Ishikawa (cell line): Measurements from ENCODE around the gene PLPPR4.

ENCODE experiments used
- CEBPB ChIP-seq: IDR thresholded peaks from 2 replicates; pipeline ENCODE4 v1.6.1; 2012
- CREB1 ChIP-seq: IDR thresholded peaks from 2 replicates; pipeline ENCODE4 v1.6.1; 2012; ENCODE audit warnings: low read depth
- EGR1 ChIP-seq: IDR thresholded peaks from 2 replicates; pipeline ENCODE4 v1.6.1; 2012
- EP300 ChIP-seq: IDR thresholded peaks from 2 replicates; pipeline ENCODE4 v1.6.1; 2012; ENCODE audit warnings: borderline replicate concordance
- FOXM1 ChIP-seq: IDR thresholded peaks from 2 replicates; pipeline ENCODE4 v1.6.1; 2012; ENCODE audit warnings: low read depth, borderline replicate concordance
- NFIC ChIP-seq: IDR thresholded peaks from 2 replicates; pipeline ENCODE4 v1.6.1; 2012
- RAD21 ChIP-seq: IDR thresholded peaks from 2 replicates; pipeline ENCODE4 v1.6.1; 2012; ENCODE audit warnings: low read depth
- TAF1 ChIP-seq: IDR thresholded peaks from 2 replicates; pipeline ENCODE4 v1.6.1; 2012; ENCODE audit warnings: low read depth, mild to moderate bottlenecking
- TCF12 ChIP-seq: IDR thresholded peaks from 2 replicates; pipeline ENCODE4 v1.6.1; 2012; ENCODE audit warnings: low read depth
- TEAD4 ChIP-seq: IDR thresholded peaks from 2 replicates; pipeline ENCODE4 v1.6.1; 2012
- YY1 ChIP-seq: IDR thresholded peaks from 2 replicates; pipeline ENCODE4 v1.6.1; 2012; ENCODE audit warnings: low read depth
- ZBTB7A ChIP-seq: IDR thresholded peaks from 2 replicates; pipeline ENCODE4 v1.6.1; 2012; ENCODE audit warnings: low read depth
- TF ChIP-seq, protein P1 (sequence below): IDR thresholded peaks from 2 replicates; pipeline ENCODE4 v1.6.1; 2012; ENCODE audit warnings: low read depth, mild to moderate bottlenecking
- TF ChIP-seq, protein P2 (sequence below): IDR thresholded peaks from 2 replicates; pipeline ENCODE4 v1.6.1; 2012
- TF ChIP-seq, protein P3 (sequence below): IDR thresholded peaks from 2 replicates; pipeline ENCODE4 v1.6.1; 2012

The PLPPR4 gene

DNA sequence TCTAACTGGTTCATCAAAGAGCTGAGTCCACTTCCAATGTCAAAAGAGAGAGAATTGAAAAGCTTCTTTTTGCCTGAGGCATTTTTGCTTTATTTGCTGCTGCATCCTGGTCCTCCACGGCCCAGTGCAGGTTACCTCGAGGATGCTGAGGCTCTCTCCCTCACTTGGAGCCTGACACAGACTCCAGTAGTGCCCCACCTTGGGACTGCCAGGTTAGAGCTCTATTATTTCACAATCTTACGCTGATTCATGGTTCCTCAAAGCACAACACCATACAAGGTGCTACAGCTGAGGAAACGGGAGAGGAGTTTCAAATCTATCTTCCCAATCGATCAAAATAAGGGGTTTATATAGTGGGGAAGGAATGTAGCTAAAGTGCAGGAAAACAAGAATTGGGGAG lies 13.6 kb upstream of the PLPPR4 start:
- TF ChIP-seq TEAD4 (no peak), RAD21 (no peak), EP300 (no peak), NFIC (no peak)

DNA sequence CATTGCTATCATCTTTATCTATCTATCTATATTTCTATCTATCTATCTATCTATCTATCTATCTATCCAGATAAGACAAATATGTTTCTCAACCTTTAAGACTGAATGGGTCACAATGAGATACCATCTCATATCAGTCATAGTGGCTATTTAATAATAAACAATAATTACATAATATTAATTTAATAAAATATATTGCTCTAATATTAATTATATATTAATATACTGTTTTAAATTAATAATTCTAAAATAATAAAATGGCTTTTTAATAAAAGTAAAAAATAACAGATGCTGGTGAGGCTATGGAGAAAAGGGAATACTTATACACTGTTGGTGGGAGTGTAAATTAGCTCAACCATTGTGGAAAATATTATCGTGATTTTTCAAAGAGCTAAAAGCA lies 13.0 kb upstream of the PLPPR4 start:
- TF ChIP-seq NFIC = no peak
- no peak for TF ChIP-seq EGR1
- TF ChIP-seq YY1 = no peak
- TF ChIP-seq CREB1 = no peak
- TF ChIP-seq, protein P1, sequence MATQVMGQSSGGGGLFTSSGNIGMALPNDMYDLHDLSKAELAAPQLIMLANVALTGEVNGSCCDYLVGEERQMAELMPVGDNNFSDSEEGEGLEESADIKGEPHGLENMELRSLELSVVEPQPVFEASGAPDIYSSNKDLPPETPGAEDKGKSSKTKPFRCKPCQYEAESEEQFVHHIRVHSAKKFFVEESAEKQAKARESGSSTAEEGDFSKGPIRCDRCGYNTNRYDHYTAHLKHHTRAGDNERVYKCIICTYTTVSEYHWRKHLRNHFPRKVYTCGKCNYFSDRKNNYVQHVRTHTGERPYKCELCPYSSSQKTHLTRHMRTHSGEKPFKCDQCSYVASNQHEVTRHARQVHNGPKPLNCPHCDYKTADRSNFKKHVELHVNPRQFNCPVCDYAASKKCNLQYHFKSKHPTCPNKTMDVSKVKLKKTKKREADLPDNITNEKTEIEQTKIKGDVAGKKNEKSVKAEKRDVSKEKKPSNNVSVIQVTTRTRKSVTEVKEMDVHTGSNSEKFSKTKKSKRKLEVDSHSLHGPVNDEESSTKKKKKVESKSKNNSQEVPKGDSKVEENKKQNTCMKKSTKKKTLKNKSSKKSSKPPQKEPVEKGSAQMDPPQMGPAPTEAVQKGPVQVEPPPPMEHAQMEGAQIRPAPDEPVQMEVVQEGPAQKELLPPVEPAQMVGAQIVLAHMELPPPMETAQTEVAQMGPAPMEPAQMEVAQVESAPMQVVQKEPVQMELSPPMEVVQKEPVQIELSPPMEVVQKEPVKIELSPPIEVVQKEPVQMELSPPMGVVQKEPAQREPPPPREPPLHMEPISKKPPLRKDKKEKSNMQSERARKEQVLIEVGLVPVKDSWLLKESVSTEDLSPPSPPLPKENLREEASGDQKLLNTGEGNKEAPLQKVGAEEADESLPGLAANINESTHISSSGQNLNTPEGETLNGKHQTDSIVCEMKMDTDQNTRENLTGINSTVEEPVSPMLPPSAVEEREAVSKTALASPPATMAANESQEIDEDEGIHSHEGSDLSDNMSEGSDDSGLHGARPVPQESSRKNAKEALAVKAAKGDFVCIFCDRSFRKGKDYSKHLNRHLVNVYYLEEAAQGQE = no peak
- TF ChIP-seq EP300 = no peak
- TF ChIP-seq TCF12 = no peak
- TF ChIP-seq CEBPB = no peak

DNA sequence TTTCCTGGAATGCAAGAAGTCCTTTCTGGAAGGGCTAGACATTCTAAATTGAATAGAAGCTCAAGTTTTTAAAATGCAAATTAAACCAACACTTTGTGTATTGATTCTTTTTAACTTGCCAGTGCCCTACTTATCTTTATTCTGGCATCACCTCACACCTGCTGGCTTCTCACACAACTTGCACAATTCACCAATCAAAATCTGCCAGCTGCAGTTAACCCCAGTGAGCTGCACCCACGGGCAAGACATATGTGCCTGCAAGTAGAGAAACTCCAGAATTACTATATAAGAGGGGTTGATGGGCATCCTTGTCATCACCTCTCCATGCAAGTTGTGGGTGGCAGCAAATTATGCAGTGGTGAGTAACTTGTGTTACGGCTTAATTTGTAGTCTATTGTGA lies 11.7 kb upstream of the PLPPR4 start:
- TF ChIP-seq, protein P2, sequence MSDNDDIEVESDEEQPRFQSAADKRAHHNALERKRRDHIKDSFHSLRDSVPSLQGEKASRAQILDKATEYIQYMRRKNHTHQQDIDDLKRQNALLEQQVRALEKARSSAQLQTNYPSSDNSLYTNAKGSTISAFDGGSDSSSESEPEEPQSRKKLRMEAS = no peak
- TF ChIP-seq FOXM1 (no peak), ZBTB7A (no peak), TCF12 (no peak), RAD21 (no peak), TAF1 (no peak), CEBPB (no peak), NFIC (no peak), CREB1 (no peak), YY1 (no peak), EP300 (no peak), EGR1 (no peak), TEAD4 (no peak)
- TF ChIP-seq, protein P3, sequence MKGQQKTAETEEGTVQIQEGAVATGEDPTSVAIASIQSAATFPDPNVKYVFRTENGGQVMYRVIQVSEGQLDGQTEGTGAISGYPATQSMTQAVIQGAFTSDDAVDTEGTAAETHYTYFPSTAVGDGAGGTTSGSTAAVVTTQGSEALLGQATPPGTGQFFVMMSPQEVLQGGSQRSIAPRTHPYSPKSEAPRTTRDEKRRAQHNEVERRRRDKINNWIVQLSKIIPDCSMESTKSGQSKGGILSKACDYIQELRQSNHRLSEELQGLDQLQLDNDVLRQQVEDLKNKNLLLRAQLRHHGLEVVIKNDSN = no peak
- TF ChIP-seq, protein P1 = no peak

DNA sequence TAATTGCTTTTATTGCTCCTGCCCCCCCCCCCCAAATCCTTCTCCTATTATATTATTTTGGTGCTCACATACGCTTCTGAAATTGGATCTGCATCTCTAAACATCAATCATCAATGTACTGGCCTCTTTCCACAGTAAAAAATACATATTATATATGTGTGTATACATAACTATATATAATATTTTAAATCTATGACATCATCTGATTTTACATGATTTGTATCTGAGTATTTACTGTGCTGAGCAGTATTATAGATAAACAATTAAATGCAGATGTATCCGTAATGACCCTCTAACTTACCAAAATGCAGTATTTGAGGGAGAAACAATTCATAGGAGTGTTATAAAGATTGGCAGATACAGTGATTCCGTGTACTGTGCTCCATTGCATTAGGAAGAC lies 832 bp downstream of the PLPPR4 start:
- TF ChIP-seq, protein P2 = no peak
- TF ChIP-seq, protein P3 = no peak
- TF ChIP-seq RAD21 = no peak
- no peak for TF ChIP-seq CEBPB
- TF ChIP-seq TCF12 = no peak
- TF ChIP-seq NFIC = no peak
- TF ChIP-seq ZBTB7A = no peak
- TF ChIP-seq YY1 = no peak
- no peak for TF ChIP-seq TEAD4
- no peak for TF ChIP-seq CREB1
- TF ChIP-seq, protein P1 = no peak
- no peak for TF ChIP-seq EGR1
- no peak for TF ChIP-seq FOXM1
- no peak for TF ChIP-seq EP300

DNA sequence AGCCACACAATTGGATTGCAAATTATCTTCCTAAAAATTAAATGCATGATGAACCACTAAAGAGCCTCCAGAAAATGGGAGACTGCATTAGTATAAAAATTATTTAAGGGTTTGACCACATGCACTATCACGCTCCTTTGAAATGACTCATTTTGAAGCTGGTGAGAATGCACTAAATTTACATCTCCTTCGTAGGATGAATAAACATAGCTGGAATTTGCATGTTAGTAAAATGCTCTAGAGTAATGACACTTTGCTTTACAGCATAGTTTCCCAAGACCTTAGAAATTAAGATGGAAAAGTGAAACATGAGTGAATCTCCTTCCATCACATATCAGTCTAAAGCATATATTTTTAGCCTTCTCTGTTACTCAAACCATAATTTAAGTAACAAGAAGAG lies 2.4 kb downstream of the PLPPR4 start:
- TF ChIP-seq EP300 (no peak), CREB1 (no peak), NFIC (no peak), YY1 (no peak), EGR1 (no peak), TCF12 (no peak), FOXM1 (no peak), TAF1 (no peak), TEAD4 (no peak), RAD21 (no peak)
- TF ChIP-seq, protein P1 = no peak
- TF ChIP-seq, protein P2 = no peak
- TF ChIP-seq, protein P3 = no peak
